HEK293T (cell line): ENCODE measurements around the gene MAP3K21.

Experiments
- ARNT ChIP-seq: fragments of 450-650 bp; IDR thresholded peaks from 2 replicates; pipeline ENCODE4 v1.6.1; 2017; ENCODE audit warnings: mild to moderate bottlenecking
- BHLHE40 ChIP-seq: fragments of 450-650 bp; IDR thresholded peaks from 2 replicates; pipeline ENCODE4 v1.6.1; 2016; ENCODE audit warnings: mild to moderate bottlenecking, moderate library complexity, borderline replicate concordance
- FOXA1 ChIP-seq: fragments of 450-650 bp; IDR thresholded peaks from 2 replicates; pipeline ENCODE4 v1.6.1; 2016; ENCODE audit warnings: mild to moderate bottlenecking
- FOXK2 ChIP-seq: fragments of 450-650 bp; IDR thresholded peaks from 2 replicates; pipeline ENCODE4 v1.6.1; 2016; ENCODE audit warnings: mild to moderate bottlenecking
- FOXM1 ChIP-seq: fragments of 450-650 bp; IDR thresholded peaks from 2 replicates; pipeline ENCODE4 v1.6.1; 2017; ENCODE audit warnings: mild to moderate bottlenecking, borderline replicate concordance
- HDGF ChIP-seq: fragments of 450-650 bp; IDR thresholded peaks from 2 replicates; pipeline ENCODE4 v1.6.1; 2017; ENCODE audit warnings: antibody characterized with exemption, borderline replicate concordance
- L3MBTL2 ChIP-seq: fragments of 450-650 bp; conservative IDR thresholded peaks from 2 replicates; pipeline ENCODE4 v1.6.1; 2016; ENCODE audit warnings: mild to moderate bottlenecking
- LEF1 ChIP-seq: fragments of 450-650 bp; IDR thresholded peaks from 2 replicates; pipeline ENCODE4 v1.6.1; 2017; ENCODE audit warnings: mild to moderate bottlenecking, borderline replicate concordance
- NFRKB ChIP-seq: fragments of 450-650 bp; IDR thresholded peaks from 2 replicates; pipeline ENCODE4 v1.6.1; 2016; ENCODE audit warnings: mild to moderate bottlenecking, moderate library complexity
- SP1 ChIP-seq: fragments of 450-650 bp; IDR thresholded peaks from 2 replicates; pipeline ENCODE4 v1.6.1; 2017
- SUZ12 ChIP-seq: fragments of 450-650 bp; IDR thresholded peaks from 2 replicates; pipeline ENCODE4 v1.6.1; 2016; ENCODE audit warnings: mild to moderate bottlenecking
- TARDBP ChIP-seq: fragments of 450-650 bp; IDR thresholded peaks from 2 replicates; pipeline ENCODE4 v1.6.1; 2016
- ZNF384 ChIP-seq: fragments of 450-650 bp; IDR thresholded peaks from 2 replicates; pipeline ENCODE4 v1.6.1; 2016

- TF ChIP-seq ZNF384, result no peak
- TF ChIP-seq LEF1, result no peak
- no peak for TF ChIP-seq BHLHE40
- TF ChIP-seq TARDBP, result no peak
- TF ChIP-seq HDGF, result no peak
- no peak for TF ChIP-seq SUZ12
- TF ChIP-seq FOXM1, result no peak
- TF ChIP-seq FOXK2, result no peak
- no peak for TF ChIP-seq ARNT
- no peak for TF ChIP-seq NFRKB
- no peak for TF ChIP-seq FOXA1
- no peak for TF ChIP-seq SP1
- no peak for TF ChIP-seq L3MBTL2
Observed at GRCh38 chr1:233394860-233395717, 67.6 kb downstream of the MAP3K21 start.
